HG02970 (cell line): ENCODE data around the gene SETD6.
"Not testable (repeated sequence)": the region's sequence is repeated elsewhere in the genome, so short reads cannot be mapped to it uniquely, and the experiment has no call there.

Experiments
- ATAC-seq: cut with Tn5 transposase; IDR thresholded peaks from one replicate; pipeline ENCODE4 v1.9.1; 2021; ENCODE audit warnings: mild to moderate bottlenecking, moderate library complexity, moderate number of reproducible peaks; ENCODE audit not compliant: unreplicated experiment, low FRiP score

The SETD6 gene

DNA sequence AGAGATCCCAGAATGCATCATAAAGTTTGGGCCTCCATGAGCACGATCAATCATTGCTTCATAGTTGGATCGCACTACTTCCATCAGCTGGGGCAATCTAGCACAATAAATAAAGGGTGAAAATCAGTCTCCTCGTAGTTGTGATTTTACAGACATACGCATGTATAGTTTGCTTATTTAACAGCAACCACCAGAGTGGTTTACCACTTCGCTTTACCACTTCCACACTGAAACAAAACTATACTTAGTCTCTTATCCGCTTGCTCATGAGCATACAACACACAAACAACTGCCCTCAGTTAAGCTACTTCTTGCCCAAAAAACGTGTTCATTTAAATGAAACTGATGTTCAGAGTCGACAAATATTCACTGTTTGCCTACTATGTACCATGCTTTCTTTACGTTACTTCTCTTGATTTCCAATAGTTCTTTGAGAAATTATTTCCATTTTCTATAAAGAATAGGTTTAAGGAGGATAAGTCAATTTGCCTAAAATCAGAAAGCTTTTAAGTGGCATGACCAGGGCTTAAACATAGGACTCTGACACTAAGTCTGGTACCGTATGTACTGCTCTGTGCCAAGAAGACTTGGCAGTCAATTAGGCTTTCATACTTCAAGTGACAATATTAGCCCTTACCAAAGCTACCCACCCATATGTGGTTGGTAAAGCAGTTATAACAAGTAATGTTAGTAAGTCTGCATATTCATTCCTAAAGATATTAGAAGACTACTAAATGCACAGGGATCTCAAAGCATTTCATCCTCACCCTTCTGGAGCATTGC lies 22.0 kb downstream of the SETD6 start:
- ATAC-seq, result no peak

DNA sequence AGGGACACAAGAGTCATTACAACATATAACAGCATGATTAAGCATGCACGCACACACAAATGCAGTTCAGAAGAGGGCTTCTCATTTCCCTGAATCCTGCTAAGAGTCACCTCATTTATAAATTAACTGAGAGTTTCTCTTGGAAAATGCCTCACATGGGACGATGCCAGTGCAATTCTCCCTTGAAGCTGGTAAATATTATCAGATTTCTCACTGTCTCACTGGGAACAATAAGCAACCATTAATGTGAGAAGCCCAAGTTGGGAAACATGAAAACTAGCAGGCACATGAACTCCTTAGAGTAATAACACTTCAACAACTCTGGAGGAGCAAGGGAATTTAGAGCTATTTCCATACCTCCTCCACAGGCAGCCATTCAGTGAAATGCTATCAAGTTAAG lies 26.4 kb downstream of the SETD6 start:
- ATAC-seq, result no peak

DNA sequence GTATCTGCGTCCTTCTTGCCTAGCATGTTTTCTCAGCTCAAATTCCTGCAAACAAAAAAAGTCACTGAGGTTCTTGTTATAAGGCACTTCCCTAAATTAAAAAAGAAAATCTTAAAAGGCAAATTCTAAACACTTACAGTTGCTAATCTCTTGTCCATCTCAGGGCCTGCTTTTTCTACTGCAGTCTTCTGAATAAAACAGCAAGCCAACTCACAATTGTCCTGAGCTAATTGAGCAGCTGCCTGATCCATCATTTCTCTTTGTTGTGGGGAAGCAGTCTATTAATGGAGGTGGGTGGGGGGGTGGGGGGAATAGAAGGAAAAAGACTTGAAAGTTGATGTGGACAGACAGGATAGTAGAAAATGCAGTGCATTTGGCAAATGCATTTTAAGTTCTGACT lies 27.0 kb downstream of the SETD6 start:
- no peak for ATAC-seq

DNA sequence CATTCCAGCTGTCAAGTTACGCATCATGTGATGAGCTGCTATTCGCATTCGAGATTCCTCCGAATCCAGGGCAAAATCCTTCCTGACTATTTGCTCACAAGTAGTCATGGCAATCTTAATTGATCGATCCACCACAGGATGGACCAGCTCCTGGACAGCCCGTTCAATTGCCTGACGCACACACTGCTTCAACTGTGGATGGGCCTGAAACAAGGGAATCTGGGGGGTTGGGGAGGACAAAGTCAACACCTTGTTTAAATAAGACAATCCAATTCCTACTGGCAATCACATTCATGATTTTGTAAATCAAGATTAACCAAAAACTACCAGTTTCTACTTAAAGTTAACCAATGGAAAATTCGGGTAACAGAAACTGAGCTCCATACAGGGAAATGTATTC lies 28.4 kb downstream of the SETD6 start:
- ATAC-seq, result no peak

DNA sequence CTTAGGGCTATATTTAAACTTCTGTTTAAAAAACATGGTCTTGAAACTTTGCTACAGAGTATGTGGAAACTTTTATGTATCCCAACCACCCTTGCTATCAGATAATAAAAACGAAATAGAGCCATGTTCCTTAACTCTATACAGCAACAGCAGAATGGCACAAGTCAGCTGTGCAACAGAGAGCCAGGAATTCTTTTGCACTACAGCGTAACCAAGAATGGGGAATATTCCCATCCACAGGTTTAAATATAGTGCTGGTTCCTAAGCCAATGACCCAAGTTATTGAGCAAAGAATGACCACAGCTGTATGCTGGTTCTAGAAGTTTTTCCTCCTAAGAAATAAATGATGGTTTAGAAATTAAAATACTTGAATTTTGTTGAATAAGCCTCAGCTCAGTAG lies 33.1 kb downstream of the SETD6 start:
- no peak for ATAC-seq

DNA sequence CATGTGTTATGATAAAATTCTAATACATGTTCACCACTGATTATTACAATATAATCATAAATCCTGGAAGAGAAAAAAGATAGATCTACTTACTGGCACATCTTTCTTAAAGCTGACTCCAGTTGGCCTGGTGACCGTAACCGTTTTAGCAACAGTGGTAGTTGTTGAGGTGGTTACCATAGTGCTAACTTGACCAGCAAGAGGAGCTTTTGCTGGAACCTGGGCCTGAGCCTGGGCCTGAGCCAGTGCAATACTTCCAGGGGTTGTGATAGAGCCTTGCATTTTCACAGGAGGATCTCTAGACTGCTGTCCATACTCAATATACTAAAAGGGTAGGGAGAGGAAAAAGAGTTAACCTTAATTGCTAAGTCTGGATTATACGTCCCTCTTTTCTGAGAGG lies 36.2 kb downstream of the SETD6 start:
- no peak for ATAC-seq

DNA sequence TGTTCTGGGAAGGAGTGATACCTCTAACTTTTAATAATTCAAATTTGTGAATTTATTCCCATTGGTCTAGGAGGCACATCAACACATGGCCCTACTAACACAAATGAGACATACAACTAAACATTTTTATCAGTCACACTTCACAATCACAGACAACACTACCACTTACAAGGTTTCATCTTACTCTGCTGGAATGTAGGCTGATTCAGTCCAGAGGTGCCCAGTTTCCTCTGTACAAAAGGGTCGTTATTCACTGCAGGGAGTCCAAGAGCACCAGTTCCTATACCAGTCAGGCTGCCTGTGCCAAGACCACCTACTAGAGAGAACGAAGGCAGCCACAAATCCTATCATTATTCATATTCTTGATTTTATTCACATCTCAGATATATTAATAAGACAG lies 41.4 kb downstream of the SETD6 start:
- no peak for ATAC-seq

DNA sequence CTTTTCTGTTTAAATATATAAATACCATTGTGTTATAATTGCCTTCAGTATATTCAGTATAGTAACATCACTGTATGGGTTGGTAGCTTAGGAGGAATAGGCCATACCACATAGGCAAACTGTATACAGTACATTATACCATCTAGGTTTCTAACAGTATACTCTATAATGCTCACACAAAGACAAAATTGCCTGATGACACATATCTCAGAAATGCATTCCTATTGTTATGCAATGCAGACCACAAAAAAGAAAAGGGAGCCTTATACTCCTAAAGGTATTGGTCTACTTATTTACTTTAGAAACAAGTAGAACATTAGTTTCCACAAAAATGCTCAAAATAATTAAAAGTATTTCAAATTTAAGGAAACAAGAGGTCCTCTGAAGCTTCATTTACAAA lies 47.9 kb downstream of the SETD6 start:
- no peak for ATAC-seq

DNA sequence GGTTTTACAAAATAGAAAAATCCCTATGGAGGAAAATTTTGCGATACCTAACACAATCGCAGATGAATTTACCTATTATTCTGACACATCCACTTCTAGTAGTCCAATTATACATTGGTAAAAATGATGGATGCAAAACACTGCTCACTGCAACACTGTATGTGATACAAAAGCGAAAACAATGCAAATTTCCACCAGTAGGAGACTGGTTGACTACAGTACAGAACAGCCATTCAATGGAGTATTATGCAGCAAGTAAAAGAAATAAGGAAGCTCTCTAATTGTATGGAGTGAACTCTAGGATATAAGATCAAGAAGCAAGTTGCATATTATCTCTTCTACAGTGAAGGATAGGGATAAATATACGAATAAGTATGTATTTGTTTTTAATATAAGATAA lies 48.5 kb downstream of the SETD6 start:
- no peak for ATAC-seq

DNA sequence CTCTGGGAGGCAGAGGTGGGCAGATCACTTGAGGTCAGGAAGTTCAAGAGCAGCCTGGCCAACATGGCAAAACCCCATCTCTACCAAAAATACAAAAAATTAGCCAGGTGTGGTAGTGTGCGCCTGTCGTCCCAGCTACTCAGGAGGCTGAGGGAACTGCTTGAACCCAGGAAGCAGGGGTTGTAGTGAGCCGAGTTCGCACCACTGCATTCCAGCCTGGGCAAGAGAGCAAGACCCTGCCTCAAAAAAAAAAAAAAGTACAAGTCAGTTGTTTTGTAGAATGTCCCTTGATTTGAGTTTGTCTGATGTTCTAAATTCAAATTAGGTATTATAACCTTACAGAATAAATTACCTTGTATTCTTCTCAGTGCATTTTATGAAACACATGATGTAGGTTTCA lies 50.4 kb downstream of the SETD6 start:
- ATAC-seq, result not testable (repeated sequence)
